PC-3 (cell line): ENCODE data around the gene CTNND2.

ENCODE experiments used
- EZH2phosphoT487 ChIP-seq: fragments of 300-600 bp; sonication (generic); IDR thresholded peaks from 2 replicates; pipeline ENCODE4 v1.6.1; 2018; ENCODE audit warnings: mild to moderate bottlenecking, antibody characterized with exemption, low read length, borderline replicate concordance
- TF ChIP-seq, protein P1 (sequence below): fragments of 300-600 bp; sonication (generic); conservative IDR thresholded peaks from 2 replicates; pipeline ENCODE4 v1.5.1; 2017; ENCODE audit warnings: antibody characterized with exemption, low read depth, mild to moderate bottlenecking, low read length

DNA sequence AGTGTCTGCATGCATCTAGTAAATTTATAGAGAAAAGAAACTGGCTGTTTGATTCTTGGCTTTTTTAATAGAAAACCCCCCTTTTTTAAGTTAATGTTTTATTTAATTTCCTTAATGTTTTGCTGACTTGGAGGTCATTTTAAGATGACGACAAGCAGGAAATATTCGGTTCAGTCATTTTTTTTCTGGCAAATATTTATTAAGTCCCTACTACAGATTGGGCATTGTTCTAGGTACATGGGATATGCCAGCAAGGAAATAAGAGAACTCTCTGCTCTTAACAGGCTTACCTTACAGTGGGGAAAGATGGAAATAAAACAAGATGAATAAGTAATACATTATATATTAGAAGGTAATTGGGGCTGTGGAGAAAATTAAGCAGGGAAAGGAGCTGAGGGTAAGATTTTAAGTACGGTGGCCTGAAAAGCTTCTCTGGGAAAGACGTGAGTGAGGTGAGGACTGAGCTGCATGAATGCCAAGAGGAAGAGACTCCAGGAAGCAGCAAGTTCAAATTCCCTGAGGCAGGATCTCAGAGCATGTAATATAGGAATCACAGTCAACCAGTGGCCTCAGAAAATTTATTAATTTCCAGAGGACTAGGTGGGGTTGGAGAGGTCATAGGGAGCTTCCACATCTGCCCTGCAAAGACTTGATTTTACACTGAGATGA, 827.2 kb downstream of the CTNND2 start:
- TF ChIP-seq, protein P1, sequence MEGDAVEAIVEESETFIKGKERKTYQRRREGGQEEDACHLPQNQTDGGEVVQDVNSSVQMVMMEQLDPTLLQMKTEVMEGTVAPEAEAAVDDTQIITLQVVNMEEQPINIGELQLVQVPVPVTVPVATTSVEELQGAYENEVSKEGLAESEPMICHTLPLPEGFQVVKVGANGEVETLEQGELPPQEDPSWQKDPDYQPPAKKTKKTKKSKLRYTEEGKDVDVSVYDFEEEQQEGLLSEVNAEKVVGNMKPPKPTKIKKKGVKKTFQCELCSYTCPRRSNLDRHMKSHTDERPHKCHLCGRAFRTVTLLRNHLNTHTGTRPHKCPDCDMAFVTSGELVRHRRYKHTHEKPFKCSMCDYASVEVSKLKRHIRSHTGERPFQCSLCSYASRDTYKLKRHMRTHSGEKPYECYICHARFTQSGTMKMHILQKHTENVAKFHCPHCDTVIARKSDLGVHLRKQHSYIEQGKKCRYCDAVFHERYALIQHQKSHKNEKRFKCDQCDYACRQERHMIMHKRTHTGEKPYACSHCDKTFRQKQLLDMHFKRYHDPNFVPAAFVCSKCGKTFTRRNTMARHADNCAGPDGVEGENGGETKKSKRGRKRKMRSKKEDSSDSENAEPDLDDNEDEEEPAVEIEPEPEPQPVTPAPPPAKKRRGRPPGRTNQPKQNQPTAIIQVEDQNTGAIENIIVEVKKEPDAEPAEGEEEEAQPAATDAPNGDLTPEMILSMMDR: no peak
- no peak for TF ChIP-seq EZH2phosphoT487
